Hepatocyte (in vitro differentiated cells): Measurements from ENCODE around the gene CGREF1.

Source experiments
- EZH2phosphoT487 ChIP-seq: fragments of 200-600 bp; sonication (generic); IDR thresholded peaks from one replicate; pipeline ENCODE4 v1.6.1; 2018; ENCODE audit warnings: antibody characterized with exemption, mild to moderate bottlenecking, low read depth, moderate library complexity; ENCODE audit not compliant: unreplicated experiment, severe bottlenecking
- TF ChIP-seq, protein P1 (sequence below): fragments of 200-600 bp; sonication (generic); IDR thresholded peaks from 2 replicates; pipeline ENCODE4 v1.5.1; 2016; ENCODE audit warnings: antibody characterized with exemption, mild to moderate bottlenecking; ENCODE audit not compliant: poor library complexity

DNA sequence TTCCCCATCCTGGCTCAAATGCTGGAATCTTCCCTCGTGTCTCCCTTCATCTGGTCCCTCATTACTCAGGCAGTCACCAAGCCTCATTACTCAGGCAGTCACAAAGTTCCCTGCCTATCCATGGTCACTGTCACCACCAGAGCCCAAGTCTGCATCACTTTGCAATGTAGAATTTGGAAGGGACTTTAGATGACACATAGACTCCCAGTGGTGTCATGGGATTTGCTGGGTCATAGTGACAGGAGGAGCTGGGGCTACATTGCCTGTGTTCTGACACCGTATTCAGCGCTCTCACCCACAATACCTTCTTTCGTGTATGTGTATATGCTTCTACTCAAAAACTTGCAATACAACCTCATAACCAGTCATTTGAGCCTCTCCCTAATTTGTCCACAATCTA, 42.6 kb downstream of the CGREF1 start:
- no peak for TF ChIP-seq EZH2phosphoT487
- TF ChIP-seq, protein P1, sequence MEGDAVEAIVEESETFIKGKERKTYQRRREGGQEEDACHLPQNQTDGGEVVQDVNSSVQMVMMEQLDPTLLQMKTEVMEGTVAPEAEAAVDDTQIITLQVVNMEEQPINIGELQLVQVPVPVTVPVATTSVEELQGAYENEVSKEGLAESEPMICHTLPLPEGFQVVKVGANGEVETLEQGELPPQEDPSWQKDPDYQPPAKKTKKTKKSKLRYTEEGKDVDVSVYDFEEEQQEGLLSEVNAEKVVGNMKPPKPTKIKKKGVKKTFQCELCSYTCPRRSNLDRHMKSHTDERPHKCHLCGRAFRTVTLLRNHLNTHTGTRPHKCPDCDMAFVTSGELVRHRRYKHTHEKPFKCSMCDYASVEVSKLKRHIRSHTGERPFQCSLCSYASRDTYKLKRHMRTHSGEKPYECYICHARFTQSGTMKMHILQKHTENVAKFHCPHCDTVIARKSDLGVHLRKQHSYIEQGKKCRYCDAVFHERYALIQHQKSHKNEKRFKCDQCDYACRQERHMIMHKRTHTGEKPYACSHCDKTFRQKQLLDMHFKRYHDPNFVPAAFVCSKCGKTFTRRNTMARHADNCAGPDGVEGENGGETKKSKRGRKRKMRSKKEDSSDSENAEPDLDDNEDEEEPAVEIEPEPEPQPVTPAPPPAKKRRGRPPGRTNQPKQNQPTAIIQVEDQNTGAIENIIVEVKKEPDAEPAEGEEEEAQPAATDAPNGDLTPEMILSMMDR, result no peak
